GM12892 (cell line): ENCODE data around the gene NME5.

ENCODE experiments used
- POLR2A ChIP-seq: IDR thresholded peaks from 2 replicates; pipeline ENCODE4 v1.6.1; 2011; ENCODE audit warnings: low read depth, low read length, control low read depth
- TAF1 ChIP-seq: IDR thresholded peaks from 2 replicates; pipeline ENCODE4 v1.6.1; 2011; ENCODE audit warnings: low read depth, mild to moderate bottlenecking, control low read depth, low read length, borderline replicate concordance

DNA sequence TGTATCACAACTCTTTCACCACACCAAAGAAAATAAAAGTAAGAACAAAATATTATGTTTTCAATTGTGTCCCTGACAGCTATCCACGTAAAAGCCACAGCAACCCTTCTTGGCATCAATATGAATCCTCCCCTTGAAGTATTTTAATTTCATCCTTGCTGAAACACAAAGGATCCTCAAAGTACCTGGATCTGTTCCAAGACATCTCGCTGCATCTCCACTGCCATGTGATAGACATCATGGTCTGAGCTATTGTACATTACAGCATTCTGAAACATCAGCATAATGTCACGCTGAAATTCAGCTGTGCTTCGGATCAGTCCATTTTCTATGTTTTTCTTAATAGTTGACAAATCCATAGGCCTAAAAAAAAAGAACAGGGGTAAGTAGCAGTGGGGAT is 21.5 kb upstream of the NME5 start:
- TF ChIP-seq TAF1, result no peak
- no peak for TF ChIP-seq POLR2A
